T-cell (primary cell): ENCODE data around the gene MTMR2. TPM values are rescaled to one million over a fixed set of nuclear protein-coding genes. Genes with fewer than 3 reads are reported as not detected.

Experiments
- ATAC-seq, 4 experiments: fragments of 200-7000 bp in 3 of 4; fragments of 150-1000 bp in 1 of 4; cut with Tn5 transposase; replicated peaks in 1 of 4; 1 replicate in 3 of 4; 2 replicates in 1 of 4; pipeline ENCODE4 v1.10.0; 2021; ENCODE audit warnings: moderate library complexity in 3 of 4, mild to moderate bottlenecking in 2 of 4, moderate number of reproducible peaks in 1 of 4
- CTCF ChIA-PET, 2 donors: fragments of 300-600 bp; sonication (Branson Sonifier 250); formaldehyde crosslinking; loops; one replicate each; lab custom pipeline; 2022; ENCODE audit warnings: antibody characterized with exemption in 2 of 2; lab: Charles Lee
- POLR2A ChIA-PET, 2 donors: fragments of 300-600 bp; sonication (Branson Sonifier 250); formaldehyde crosslinking; loops; one replicate each; lab custom pipeline; 2022; ENCODE audit warnings: antibody characterized with exemption in 2 of 2; lab: Charles Lee
- DNase-seq, 35 experiments: peaks; one replicate each; pipeline versions ENCODE4 v3.0.0 to v3.0.0-alpha.2; 2013 to 2023
- H3K27ac ChIP-seq: one replicate; pipeline ENCODE4 v1.5.1; 2013; ENCODE audit warnings: low read length
- H3K27me3 ChIP-seq, 2 experiments: replicated peaks in 1 of 2; 1 replicate in 1 of 2; 2 replicates in 1 of 2; pipeline versions ENCODE4 v1.6.1 to v1.7.0; 2013; ENCODE audit warnings: low read length in 1 of 2, mixed read lengths in 1 of 2; ENCODE audit not compliant: control insufficient read depth in 2 of 2, insufficient read depth in 2 of 2; ENCODE audit errors: extremely low read depth in 1 of 2
- H3K36me3 ChIP-seq, 2 donors: 1 replicate in 1 of 2; 2 replicates in 1 of 2; pipeline versions ENCODE4 v1.6.1 to v1.7.0; 2013; ENCODE audit warnings: low read length in 1 of 2; ENCODE audit not compliant: control insufficient read depth in 2 of 2, insufficient read depth in 1 of 2; ENCODE audit errors: extremely low read depth in 1 of 2
- H3K4me1 ChIP-seq, 2 experiments: 1 replicate in 1 of 2; 2 replicates in 1 of 2; pipeline versions ENCODE4 v1.6.1 to v1.7.0; 2013; ENCODE audit warnings: low read length in 2 of 2, mixed read lengths in 1 of 2; ENCODE audit not compliant: insufficient read depth in 2 of 2, control insufficient read depth in 1 of 2; ENCODE audit errors: extremely low read depth in 1 of 2
- H3K4me3 ChIP-seq, 2 donors: 1 replicate in 1 of 2; 2 replicates in 1 of 2; pipeline versions ENCODE4 v1.5.1 to v1.7.0; 2013; ENCODE audit warnings: mild to moderate bottlenecking in 2 of 2, low read length in 1 of 2, moderate library complexity in 1 of 2; ENCODE audit not compliant: control insufficient read depth in 1 of 2; ENCODE audit errors: extremely low read depth in 1 of 2
- H3K9me3 ChIP-seq: 2 replicates; pipeline ENCODE4 v1.7.0; 2013
- H3K27ac Mint-ChIP-seq, 2 donors: one replicate each; pipeline ENCODE4 v1.8.0; 2020 to 2021; ENCODE audit warnings: mild to moderate bottlenecking in 2 of 2, mixed read lengths in 2 of 2
- H3K27me3 Mint-ChIP-seq, 2 donors: one replicate each; pipeline ENCODE4 v1.8.0; 2021 to 2022; ENCODE audit warnings: mixed read lengths in 2 of 2
- H3K36me3 Mint-ChIP-seq: one replicate; pipeline ENCODE4 v1.8.0; 2021; ENCODE audit warnings: mixed read lengths
- H3K4me1 Mint-ChIP-seq, 3 donors: one replicate each; pipeline ENCODE4 v1.8.0; 2020 to 2022; ENCODE audit warnings: mixed read lengths in 3 of 3, mild to moderate bottlenecking in 1 of 3
- H3K4me3 Mint-ChIP-seq, 3 donors: one replicate each; pipeline ENCODE4 v1.8.0; 2020 to 2022; ENCODE audit warnings: mild to moderate bottlenecking in 3 of 3, mixed read lengths in 3 of 3, moderate library complexity in 3 of 3
- H3K9me3 Mint-ChIP-seq, 3 donors: one replicate each; pipeline ENCODE4 v1.8.0; 2020 to 2022; ENCODE audit warnings: mixed read lengths in 3 of 3
- WGBS: methylation state at CpG from one replicate; pipeline ENCODE4 v1.1.5; 2013; ENCODE audit warnings: missing lambda C conversion rate; ENCODE audit not compliant: insufficient coverage; 5-methylcytosine and 5-hydroxymethylcytosine counted together
- total RNA-seq, 35 experiments: library from RNA in 6 of 35; stranded (reverse) in 6 of 35; fragments of 120-200 nt in 1 of 35; gene quantifications; one replicate each; pipeline versions ENCODE4 v1.2.1 to v1.2.4 and lab custom pipeline; 2013 to 2026

MTMR2 gene
- total RNA-seq, 5 donors from 2014 or later (not counting 1 experiment from before 2014, with no cell fraction given), result 11.0 to 14.6 (median 11.6) TPM

DNA sequence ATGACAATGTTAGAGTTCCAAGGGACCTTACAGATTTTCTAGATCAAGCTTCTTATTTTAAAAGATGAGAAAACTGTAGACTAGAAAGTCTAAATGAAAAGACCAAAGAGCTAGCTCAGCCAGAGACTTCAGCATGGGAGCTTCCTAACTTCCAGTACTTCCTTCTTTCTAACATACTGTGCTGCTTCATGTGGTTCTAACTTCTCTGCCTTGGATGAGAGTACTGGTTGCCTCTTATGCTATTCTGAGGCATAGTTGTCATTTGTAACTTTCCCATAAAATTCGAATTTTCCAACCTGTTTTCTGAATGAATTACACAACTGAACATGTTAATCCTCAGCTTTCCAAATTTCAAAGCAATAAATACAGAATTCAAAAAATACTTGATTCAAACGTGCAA is 1.8 kb downstream of the MTMR2 start:
- DNase-seq, result no peak
- Mint-ChIP-seq H3K4me1 (peaks cover 31 to 39% (median 32%) of the 10 kb centered on the region in 3 donors), H3K4me3 (peak overlapping the region; percentile 40 to 87 (median 44)), H3K27ac (peak overlapping the region; percentile 8 to 40), H3K9me3 (no peaks in the 10 kb centered on the region), H3K27me3 (peaks cover 0 to 9% of the 10 kb centered on the region in 2 donors), H3K36me3 (no peaks in the 10 kb centered on the region)
- Histone ChIP-seq H3K36me3 (no peaks in the 10 kb centered on the region), H3K9me3 (no peaks in the 10 kb centered on the region), H3K27me3 (no peaks in the 10 kb centered on the region), H3K4me1 (peaks cover 0 to 2% of the 10 kb centered on the region in 2 experiments), H3K27ac (no peak overlapping the region), H3K4me3 (no peak overlapping the region)
- WGBS, result 67% methylated on average over 1 of the region's 2 CpGs
- ChIA-PET POLR2A (interaction anchor here (0.6 to 1.1 kb wide), 2 partner anchors 129 to 420 kb away, joined by 4 to 9 read pairs; no protein-coding TSS in a partner anchor), CTCF (interaction anchor here in 1 of 2 donors (0.6 to 0.7 kb wide), 3 partner anchors 65 to 494 kb away, joined by 3 to 4 read pairs (median 3); no protein-coding TSS in a partner anchor)
- ATAC-seq, result no peak

DNA sequence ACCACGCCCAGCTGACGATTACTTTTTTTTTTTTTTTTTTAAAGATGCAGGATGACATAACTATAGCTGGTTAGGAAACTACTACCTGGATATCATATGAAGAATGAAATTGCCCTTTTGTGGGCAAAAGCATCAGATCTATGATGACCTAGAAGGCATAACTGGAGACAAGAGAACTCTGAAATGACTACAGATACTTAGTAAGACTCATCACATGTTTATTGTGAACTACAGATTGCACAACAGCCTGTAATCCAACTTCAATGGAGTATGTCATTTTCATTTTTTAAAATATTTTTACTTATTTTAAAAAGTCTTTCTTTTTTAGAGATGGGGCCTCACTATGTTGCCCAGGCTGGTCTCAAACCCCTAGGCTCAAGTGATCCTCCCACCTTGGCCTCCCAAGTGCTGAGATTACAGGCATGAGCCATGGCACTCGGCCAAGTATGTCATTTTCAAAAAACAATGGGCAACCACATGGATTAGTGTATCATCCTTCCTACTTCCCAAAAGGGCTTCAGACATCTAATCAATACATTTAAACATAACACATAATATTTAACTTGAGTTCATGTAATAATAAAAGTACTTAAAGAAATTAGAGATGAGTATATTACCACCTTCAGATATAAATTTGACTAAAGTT is 3.3 kb downstream of the MTMR2 start:
- WGBS, result no CpG with 5 or more reads among the region's 3 CpGs
- Histone ChIP-seq H3K27ac (no peak overlapping the region), H3K36me3 (no peaks in the 10 kb centered on the region), H3K9me3 (no peaks in the 10 kb centered on the region), H3K27me3 (no peaks in the 10 kb centered on the region), H3K4me3 (no peak overlapping the region), H3K4me1 (peaks cover 0 to 2% of the 10 kb centered on the region in 2 experiments)
- no peak for ATAC-seq
- ChIA-PET CTCF (interaction anchor here in 1 of 2 donors (0.6 kb wide), 1 partner anchor 11 kb away, joined by 4 read pairs; no protein-coding TSS in a partner anchor), POLR2A (interaction anchor here (0.5 to 0.7 kb wide), 3 partner anchors 14 to 844 kb away, joined by 3 read pairs; no protein-coding TSS in a partner anchor)
- peaks cover 31 to 39% (median 34%) of the 10 kb centered on the region in 3 donors for H3K4me1 Mint-ChIP-seq
- H3K36me3 Mint-ChIP-seq, result no peaks in the 10 kb centered on the region
- H3K27ac Mint-ChIP-seq, result no peak overlapping the region
- no peak for DNase-seq
- H3K4me3 Mint-ChIP-seq, result no peak overlapping the region
- H3K27me3 Mint-ChIP-seq, result no peaks in the 10 kb centered on the region
- H3K9me3 Mint-ChIP-seq, result no peaks in the 10 kb centered on the region

GRCh38 chr11:95919514-95919913 is 4.4 kb downstream of the MTMR2 start:
- Histone ChIP-seq H3K27ac (no peak overlapping the region), H3K36me3 (no peaks in the 10 kb centered on the region), H3K9me3 (no peaks in the 10 kb centered on the region), H3K4me1 (peaks cover 0 to 2% of the 10 kb centered on the region in 2 experiments), H3K4me3 (no peak overlapping the region), H3K27me3 (no peaks in the 10 kb centered on the region)
- no peak overlapping the region for H3K4me3 Mint-ChIP-seq
- no CpG with 5 or more reads among the region's 3 CpGs for WGBS
- no peaks in the 10 kb centered on the region for H3K36me3 Mint-ChIP-seq
- CTCF ChIA-PET, result no interaction called here
- no peak overlapping the region for H3K27ac Mint-ChIP-seq
- H3K27me3 Mint-ChIP-seq, result no peaks in the 10 kb centered on the region
- ATAC-seq (no peak), DNase-seq (no peak)
- POLR2A ChIA-PET, result no interaction called here
- H3K4me1 Mint-ChIP-seq, result peaks cover 26 to 36% (median 32%) of the 10 kb centered on the region in 3 donors
- H3K9me3 Mint-ChIP-seq, result no peaks in the 10 kb centered on the region

- Mint-ChIP-seq H3K27ac (no peak overlapping the region), H3K27me3 (no peaks in the 10 kb centered on the region), H3K4me3 (no peak overlapping the region), H3K9me3 (no peaks in the 10 kb centered on the region), H3K4me1 (peaks cover 25 to 33% (median 29%) of the 10 kb centered on the region in 3 donors), H3K36me3 (peaks cover 2% of the 10 kb centered on the region)
- no peak for ATAC-seq
- no peak for DNase-seq
- CTCF ChIA-PET, result no interaction called here
- Histone ChIP-seq H3K27ac (no peak overlapping the region), H3K27me3 (no peaks in the 10 kb centered on the region), H3K36me3 (no peaks in the 10 kb centered on the region), H3K4me3 (no peak overlapping the region), H3K4me1 (peaks cover 0 to 2% of the 10 kb centered on the region in 2 experiments), H3K9me3 (no peaks in the 10 kb centered on the region)
- POLR2A ChIA-PET, result no interaction called here
- WGBS, result 89% methylated on average over 2 of the region's 3 CpGs
These were observed 5.2 kb downstream of the MTMR2 start for GRCh38 chr11:95918720-95919119.

DNA sequence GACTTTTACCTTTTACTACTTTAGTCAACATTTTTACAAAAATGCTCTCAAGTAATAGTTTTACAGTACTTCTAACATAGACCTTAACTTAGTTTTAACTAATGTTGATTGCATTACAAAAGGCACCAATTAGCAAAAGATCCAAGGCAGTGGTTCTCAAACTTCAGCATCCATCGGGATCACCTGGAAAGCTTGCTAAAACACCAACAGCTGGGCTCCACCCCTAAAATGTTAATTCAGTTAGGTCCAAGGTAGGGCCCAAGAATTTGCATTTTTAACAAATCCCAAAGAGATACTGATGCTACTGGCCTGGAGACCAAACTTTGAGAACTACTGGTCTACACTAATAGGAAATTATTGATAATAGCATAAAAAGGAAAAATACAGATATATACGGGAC is 5.9 kb downstream of the MTMR2 start:
- H3K9me3 ChIP-seq, result no peaks in the 10 kb centered on the region
- H3K4me3 ChIP-seq, result no peak overlapping the region
- ChIA-PET POLR2A (no interaction called here), CTCF (no interaction called here)
- DNase-seq (no peak), ATAC-seq (no peak)
- Mint-ChIP-seq H3K4me3 (no peak overlapping the region), H3K9me3 (no peaks in the 10 kb centered on the region), H3K27me3 (no peaks in the 10 kb centered on the region), H3K4me1 (peaks cover 27 to 34% (median 31%) of the 10 kb centered on the region in 3 donors), H3K27ac (no peak overlapping the region), H3K36me3 (peaks cover 6% of the 10 kb centered on the region)
- no peaks in the 10 kb centered on the region for H3K36me3 ChIP-seq
- H3K4me1 ChIP-seq, result peaks cover 0 to 2% of the 10 kb centered on the region in 2 experiments
- 50% methylated on average over 1 of the region's 2 CpGs for WGBS
- no peak overlapping the region for H3K27ac ChIP-seq
- H3K27me3 ChIP-seq, result no peaks in the 10 kb centered on the region

GRCh38 chr11:95917193-95918036 is 6.5 kb downstream of the MTMR2 start:
- no peak overlapping the region for H3K4me3 ChIP-seq
- ATAC-seq (no peak), DNase-seq (no peak)
- H3K9me3 ChIP-seq, result no peaks in the 10 kb centered on the region
- H3K27ac ChIP-seq, result no peak overlapping the region
- Mint-ChIP-seq H3K4me3 (no peak overlapping the region), H3K27me3 (no peaks in the 10 kb centered on the region), H3K36me3 (peaks cover 6% of the 10 kb centered on the region), H3K27ac (no peak overlapping the region), H3K9me3 (no peaks in the 10 kb centered on the region), H3K4me1 (peaks cover 22 to 27% (median 26%) of the 10 kb centered on the region in 3 donors)
- H3K27me3 ChIP-seq, result no peaks in the 10 kb centered on the region
- ChIA-PET CTCF (no interaction called here), POLR2A (no interaction called here)
- H3K4me1 ChIP-seq, result no peaks in the 10 kb centered on the region
- WGBS, result 90% methylated on average over 5 of the region's 8 CpGs
- no peaks in the 10 kb centered on the region for H3K36me3 ChIP-seq
